Measurements from ENCODE around the gene TSHZ2. TPM values are rescaled to one million over a fixed set of nuclear protein-coding genes. Genes with fewer than 3 reads are reported as not detected.

The TSHZ2 gene
- polyA plus RNA-seq, 1 donor from 2014 or later = 0.73 TPM

DNA sequence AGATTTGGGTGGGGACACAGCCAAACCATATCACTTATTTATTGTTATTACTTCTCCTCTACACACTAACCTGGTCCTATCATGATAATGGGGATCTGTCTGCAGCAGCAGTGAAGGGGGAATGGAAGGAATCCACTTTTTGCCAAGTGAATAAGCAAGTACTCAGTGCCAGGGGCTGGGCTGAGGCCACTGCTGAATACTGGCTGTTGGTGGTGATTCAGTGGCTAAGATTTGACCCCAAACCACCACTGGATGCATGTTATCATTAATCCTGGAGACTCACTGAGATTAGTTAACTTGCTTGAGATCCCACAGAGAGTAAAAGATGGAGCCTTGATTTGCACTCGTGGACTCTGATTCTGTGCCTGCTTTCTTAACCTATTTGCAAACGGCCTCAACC, 127.7 kb downstream of the TSHZ2 start:
- no peaks in the 10 kb centered on the region for H3K27me3 Mint-ChIP-seq
- peaks cover 0 to 5% (median 0%) of the 10 kb centered on the region in 3 donors for H3K9me3 Mint-ChIP-seq
- no peaks in the 10 kb centered on the region for H3K36me3 Mint-ChIP-seq
- H3K4me1 Mint-ChIP-seq = peaks cover 13 to 23% (median 18%) of the 10 kb centered on the region in 3 donors
- H3K4me3 Mint-ChIP-seq = no peak overlapping the region
- H3K27ac Mint-ChIP-seq = no peak overlapping the region

DNA sequence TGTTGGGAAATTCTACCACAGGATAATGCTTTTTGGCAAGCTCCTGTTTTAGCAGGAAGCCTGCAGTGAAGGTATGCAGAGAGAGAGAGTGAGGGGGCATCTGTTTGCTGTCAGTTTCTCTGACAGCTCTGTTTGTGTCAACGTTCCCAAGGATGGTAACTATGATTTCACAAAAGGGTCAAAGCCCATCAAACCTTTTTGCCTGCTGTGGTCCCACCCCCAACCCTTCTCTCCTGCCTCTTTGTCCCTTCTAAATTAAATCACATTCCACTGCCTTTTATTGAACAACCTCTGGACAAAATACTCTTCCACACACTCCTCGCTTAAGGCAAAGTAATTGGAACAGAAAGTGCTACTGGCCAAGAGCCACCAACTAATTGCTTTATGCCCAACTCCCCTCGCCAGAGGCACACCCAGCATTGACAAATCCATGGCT, 128.3 kb downstream of the TSHZ2 start:
- no peaks in the 10 kb centered on the region for H3K27me3 Mint-ChIP-seq
- H3K4me1 Mint-ChIP-seq = peaks cover 13 to 23% (median 18%) of the 10 kb centered on the region in 3 donors
- no peak overlapping the region for H3K27ac Mint-ChIP-seq
- H3K36me3 Mint-ChIP-seq = no peaks in the 10 kb centered on the region
- H3K9me3 Mint-ChIP-seq = peaks cover 0 to 5% (median 0%) of the 10 kb centered on the region in 3 donors
- no peak overlapping the region for H3K4me3 Mint-ChIP-seq

DNA sequence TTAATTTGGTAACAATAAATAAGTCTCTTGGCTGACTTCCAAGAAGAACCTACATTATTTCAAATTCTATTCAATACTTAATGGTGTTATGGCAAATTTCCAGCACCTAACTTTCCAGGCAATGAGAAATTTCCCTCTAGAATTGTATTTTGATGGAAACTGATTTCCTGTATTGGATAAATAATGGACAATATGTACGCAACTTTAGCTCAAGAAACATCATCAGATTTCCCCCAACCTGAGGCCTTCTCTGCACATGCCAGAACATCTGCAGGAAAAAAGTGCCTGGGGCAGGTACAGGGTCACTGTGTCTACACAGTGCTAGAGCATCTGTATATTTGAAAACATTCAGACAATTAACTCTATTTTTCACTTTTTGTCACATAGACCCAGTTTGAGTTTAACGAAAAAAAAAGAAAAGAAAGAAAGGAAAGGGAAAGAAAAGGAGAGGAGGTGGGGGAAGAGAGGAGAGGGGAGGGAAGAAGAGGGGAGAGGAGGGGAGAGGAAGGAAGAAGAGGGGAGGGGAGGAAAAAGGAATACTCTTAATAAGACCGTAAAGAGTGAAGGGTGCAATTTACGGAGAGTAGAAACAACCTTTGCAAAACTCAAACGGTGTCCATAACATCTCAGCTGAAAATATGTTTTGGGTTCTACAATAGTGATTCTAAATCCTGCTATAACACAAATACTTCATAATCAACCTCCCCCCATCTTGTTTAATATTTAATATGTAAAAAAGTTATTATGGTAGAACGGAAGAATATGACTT, 130.0 kb downstream of the TSHZ2 start:
- H3K27ac Mint-ChIP-seq = peak overlapping the region in 1 of 3 donors; percentile 20
- peak overlapping the region in 1 of 4 donors; percentile 17 for H3K4me3 Mint-ChIP-seq
- H3K9me3 Mint-ChIP-seq = peaks cover 0 to 5% (median 0%) of the 10 kb centered on the region in 3 donors
- no peaks in the 10 kb centered on the region for H3K36me3 Mint-ChIP-seq
- no peaks in the 10 kb centered on the region for H3K27me3 Mint-ChIP-seq
- H3K4me1 Mint-ChIP-seq = peaks cover 13 to 23% (median 18%) of the 10 kb centered on the region in 3 donors

DNA sequence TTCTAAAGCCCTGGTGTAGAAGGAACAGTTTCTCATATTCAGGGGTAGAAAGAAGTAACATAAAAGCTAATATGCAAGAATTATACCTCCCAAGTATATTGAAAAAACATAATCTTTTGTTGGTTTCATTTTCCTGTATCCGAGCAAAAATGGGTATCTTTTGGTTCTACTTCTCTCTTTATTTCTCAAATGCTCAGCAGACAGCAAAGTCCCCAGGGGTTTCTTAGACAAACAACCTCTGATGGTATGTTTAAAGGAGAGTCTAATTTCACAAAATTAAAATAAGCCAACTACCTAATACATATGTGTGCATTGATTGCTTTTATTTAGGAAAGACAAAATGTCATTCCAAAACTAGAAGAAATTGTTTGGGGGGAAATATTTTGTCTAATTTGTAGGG, 131.0 kb downstream of the TSHZ2 start:
- peak overlapping the region in 2 of 3 donors; percentile 57 to 76 for H3K27ac Mint-ChIP-seq
- H3K27me3 Mint-ChIP-seq = no peaks in the 10 kb centered on the region
- no peaks in the 10 kb centered on the region for H3K36me3 Mint-ChIP-seq
- peaks cover 0 to 7% (median 0%) of the 10 kb centered on the region in 3 donors for H3K9me3 Mint-ChIP-seq
- peaks cover 13 to 23% (median 18%) of the 10 kb centered on the region in 3 donors for H3K4me1 Mint-ChIP-seq
- peak overlapping the region in 3 of 4 donors; percentile 32 to 68 (median 48) for H3K4me3 Mint-ChIP-seq

DNA sequence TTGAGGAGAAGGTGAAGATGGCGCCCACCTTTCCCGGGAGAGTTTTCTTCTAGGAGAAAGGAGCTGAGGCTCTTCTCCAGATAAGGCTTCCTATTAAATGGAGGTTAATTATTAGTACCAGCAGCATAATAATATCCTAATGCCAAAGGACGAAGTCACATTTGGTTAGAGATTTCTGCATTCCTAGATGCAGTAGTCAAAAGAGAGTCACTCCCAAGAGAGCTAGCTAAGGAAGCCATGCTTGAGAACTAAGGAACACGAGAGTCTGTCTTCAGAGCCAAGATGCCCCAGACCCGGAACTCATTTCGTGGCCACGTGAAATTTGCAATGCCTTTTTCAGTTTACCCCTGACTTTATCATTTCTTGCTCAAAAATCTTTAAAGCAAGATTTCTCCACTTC, 132.7 kb downstream of the TSHZ2 start:
- no peaks in the 10 kb centered on the region for H3K27me3 Mint-ChIP-seq
- H3K36me3 Mint-ChIP-seq = no peaks in the 10 kb centered on the region
- no peak overlapping the region for H3K4me3 Mint-ChIP-seq
- peaks cover 13 to 23% (median 18%) of the 10 kb centered on the region in 3 donors for H3K4me1 Mint-ChIP-seq
- no peak overlapping the region for H3K27ac Mint-ChIP-seq
- H3K9me3 Mint-ChIP-seq = peaks cover 0 to 1% (median 0%) of the 10 kb centered on the region in 3 donors

DNA sequence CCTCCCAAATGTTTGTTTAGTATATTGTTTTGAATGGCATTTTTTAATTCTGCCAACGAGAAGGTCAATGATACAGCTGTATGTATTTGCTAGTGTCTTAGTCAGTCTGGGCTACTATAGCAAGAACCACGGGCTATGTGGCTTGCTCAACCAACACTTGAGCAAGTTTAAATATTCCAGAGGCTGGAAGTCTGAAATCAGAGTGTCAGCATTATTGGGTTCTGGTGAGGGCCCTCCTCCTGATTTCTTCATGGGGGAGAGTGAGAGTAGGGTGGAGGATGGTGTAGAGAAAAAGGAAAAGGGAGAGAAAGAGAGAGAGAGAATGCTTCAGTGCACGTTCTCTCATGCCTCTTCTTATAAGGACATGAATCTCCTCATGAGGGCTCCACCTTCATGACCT, 144.6 kb downstream of the TSHZ2 start:
- no peaks in the 10 kb centered on the region for H3K36me3 Mint-ChIP-seq
- no peak overlapping the region for H3K27ac Mint-ChIP-seq
- H3K4me1 Mint-ChIP-seq = no peaks in the 10 kb centered on the region

DNA sequence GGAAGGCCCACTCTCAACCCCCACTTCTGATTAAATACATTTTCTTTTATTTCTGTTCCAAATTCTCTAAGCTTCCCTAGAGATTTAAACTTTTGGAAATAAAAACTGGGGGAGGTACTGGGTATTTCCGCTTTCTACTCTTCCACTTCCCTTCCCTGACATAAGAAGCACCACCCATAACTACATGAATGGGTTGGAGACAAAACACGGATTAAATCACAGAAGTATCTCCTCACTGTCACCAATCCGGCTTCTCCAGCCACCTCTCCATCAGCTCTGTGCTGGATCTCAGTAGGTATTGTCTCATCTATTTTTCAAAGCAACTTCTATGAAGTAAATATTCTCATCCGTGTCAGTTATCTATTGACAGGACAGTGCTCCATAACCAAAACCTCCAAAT, 150.7 kb downstream of the TSHZ2 start:
- Mint-ChIP-seq H3K27ac (no peak overlapping the region), H3K27me3 (no peaks in the 10 kb centered on the region), H3K4me3 (no peak overlapping the region), H3K4me1 (peaks cover 5 to 8% (median 6%) of the 10 kb centered on the region in 3 donors), H3K36me3 (peaks cover 3% of the 10 kb centered on the region), H3K9me3 (no peaks in the 10 kb centered on the region)

More for the DNA sequence above, 144.6 kb downstream of the TSHZ2 start:
- H3K4me3 Mint-ChIP-seq = no peak overlapping the region
- H3K27me3 Mint-ChIP-seq = no peaks in the 10 kb centered on the region
- H3K9me3 Mint-ChIP-seq = peaks cover 3 to 5% (median 4%) of the 10 kb centered on the region in 3 donors

DNA sequence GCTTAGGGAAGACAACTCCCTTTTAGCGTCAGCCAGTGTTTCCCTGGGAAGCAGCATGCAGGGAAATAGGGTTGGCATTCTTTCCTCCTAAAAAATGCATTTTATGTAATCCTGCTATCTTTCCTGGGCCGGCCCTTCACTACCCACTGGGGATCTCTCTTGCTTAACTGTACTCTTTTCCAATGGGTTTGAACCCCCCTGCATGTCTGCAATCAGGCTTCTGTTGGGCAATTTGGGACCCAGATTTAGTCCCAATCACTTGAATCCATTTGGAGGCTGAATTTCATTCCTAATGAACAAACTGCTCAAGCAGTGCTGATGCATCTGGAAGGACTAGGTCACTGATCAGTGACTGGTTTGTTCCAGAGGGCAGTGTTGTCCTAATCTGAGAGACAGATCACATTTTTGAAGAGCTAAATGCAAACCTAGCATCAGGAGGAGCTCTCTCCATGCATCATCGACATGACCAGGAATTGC, 152.0 kb downstream of the TSHZ2 start:
- H3K36me3 Mint-ChIP-seq = peaks cover 3% of the 10 kb centered on the region
- H3K27me3 Mint-ChIP-seq = no peaks in the 10 kb centered on the region
- peaks cover 5 to 10% (median 6%) of the 10 kb centered on the region in 3 donors for H3K4me1 Mint-ChIP-seq
- H3K4me3 Mint-ChIP-seq = no peak overlapping the region
- H3K27ac Mint-ChIP-seq = no peak overlapping the region
- H3K9me3 Mint-ChIP-seq = no peaks in the 10 kb centered on the region

DNA sequence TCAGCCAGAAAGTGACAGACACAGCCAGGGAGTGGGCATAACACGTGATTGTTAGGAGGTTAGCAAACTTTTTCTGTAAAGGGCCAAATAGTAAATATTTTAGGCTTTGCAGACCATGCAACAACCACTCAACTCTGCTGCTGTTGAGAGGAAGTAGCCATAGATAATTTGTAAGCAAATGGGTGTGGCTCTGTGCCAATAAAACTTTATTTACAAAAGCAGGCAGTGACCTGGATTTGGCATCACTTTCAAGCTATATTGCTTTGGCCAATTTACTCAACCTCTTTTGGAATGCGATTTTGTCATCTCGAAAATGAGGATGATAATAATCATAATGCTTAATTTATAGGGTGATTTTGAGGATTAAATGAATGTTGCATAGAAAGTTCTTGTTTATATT, 152.6 kb downstream of the TSHZ2 start:
- Mint-ChIP-seq H3K27me3 (no peaks in the 10 kb centered on the region), H3K4me1 (peaks cover 5 to 10% (median 6%) of the 10 kb centered on the region in 3 donors), H3K27ac (no peak overlapping the region), H3K9me3 (no peaks in the 10 kb centered on the region), H3K4me3 (no peak overlapping the region), H3K36me3 (peaks cover 3% of the 10 kb centered on the region)

DNA sequence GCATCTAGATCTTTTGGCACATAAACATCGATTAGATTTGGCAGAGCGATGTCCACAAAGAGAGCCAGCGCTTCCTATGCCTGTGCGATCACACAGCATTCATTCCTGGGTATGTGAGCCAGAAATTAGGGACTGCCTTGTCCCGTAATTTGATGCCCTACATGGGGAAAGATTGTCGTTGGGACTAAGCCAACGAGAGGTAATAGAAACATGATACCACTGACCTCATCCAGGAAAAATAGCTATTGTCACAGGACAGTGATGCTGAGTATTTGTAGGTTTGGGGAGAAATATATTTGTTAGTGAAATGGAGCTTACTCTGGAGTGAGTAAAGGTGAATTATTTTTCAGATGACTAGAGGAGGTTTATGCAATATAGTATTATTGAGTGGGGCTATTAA, 154.0 kb downstream of the TSHZ2 start:
- H3K9me3 Mint-ChIP-seq = no peaks in the 10 kb centered on the region
- no peak overlapping the region for H3K27ac Mint-ChIP-seq
- H3K4me3 Mint-ChIP-seq = no peak overlapping the region
- no peaks in the 10 kb centered on the region for H3K27me3 Mint-ChIP-seq
- H3K4me1 Mint-ChIP-seq = peaks cover 5 to 10% (median 6%) of the 10 kb centered on the region in 3 donors
- peaks cover 3% of the 10 kb centered on the region for H3K36me3 Mint-ChIP-seq

DNA sequence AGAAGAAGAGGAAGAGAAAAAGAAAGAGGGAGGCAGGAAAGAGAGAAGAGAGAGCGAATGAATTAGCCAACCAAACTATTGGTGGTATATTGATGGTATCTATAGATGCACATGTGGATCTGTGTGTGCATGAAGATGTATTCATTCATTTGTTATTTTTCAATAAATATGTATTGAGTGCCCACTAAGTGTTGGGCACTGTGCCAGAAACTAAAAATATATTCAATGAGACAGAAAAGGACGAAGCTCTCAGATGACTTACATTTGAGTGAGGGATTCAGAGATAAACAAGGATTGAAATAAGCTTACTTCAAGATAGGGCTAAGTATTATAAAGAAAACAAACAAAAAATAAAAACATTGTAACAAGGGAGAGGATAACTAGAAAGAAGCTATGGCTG, 154.9 kb downstream of the TSHZ2 start:
- Mint-ChIP-seq H3K4me3 (no peak overlapping the region), H3K4me1 (peaks cover 5 to 10% (median 6%) of the 10 kb centered on the region in 3 donors), H3K27ac (no peak overlapping the region), H3K27me3 (no peaks in the 10 kb centered on the region), H3K9me3 (no peaks in the 10 kb centered on the region), H3K36me3 (peaks cover 3% of the 10 kb centered on the region)

DNA sequence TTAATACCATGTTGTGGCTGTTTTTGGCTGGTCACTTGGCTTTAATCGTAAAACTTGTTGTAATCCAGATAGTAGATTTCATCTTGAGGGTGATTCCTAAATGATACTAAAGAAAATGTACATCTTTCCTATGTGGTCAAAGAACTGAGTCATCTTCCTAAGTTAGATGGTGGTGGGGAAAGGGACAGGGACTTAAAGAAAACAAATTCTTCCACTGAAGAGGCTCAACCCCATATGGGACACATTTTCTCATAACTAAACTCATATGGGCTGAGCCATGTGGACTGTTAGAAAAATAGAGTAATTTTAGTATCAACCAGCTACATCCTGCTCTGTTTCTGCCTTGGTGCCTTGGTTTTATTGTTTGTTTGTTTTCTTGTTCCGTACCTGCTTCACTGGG, 155.8 kb downstream of the TSHZ2 start:
- H3K36me3 Mint-ChIP-seq = peaks cover 3% of the 10 kb centered on the region
- no peak overlapping the region for H3K27ac Mint-ChIP-seq
- H3K27me3 Mint-ChIP-seq = no peaks in the 10 kb centered on the region
- no peaks in the 10 kb centered on the region for H3K9me3 Mint-ChIP-seq
- H3K4me1 Mint-ChIP-seq = peaks cover 2 to 7% (median 3%) of the 10 kb centered on the region in 3 donors
- H3K4me3 Mint-ChIP-seq = no peak overlapping the region

DNA sequence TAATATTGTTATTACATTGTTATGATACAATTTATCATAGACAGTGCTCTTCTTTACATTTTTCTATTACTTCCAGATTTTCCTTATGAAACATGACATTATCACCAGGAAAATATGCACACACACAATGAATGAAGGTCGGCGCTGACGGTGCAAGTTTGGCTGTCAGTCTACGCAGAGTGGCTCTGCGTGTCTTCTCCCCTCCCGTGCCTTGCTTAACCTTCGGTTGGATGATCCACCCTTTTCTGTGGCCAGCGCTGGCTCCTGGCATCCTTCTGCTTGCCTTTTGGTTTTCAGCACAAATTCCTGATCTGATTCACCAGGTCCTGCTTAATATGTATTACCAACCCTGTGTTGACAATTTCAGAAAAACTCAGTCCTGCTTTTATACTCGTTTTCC, 157.4 kb downstream of the TSHZ2 start:
- Mint-ChIP-seq H3K27ac (no peak overlapping the region), H3K4me1 (peaks cover 0 to 6% (median 0%) of the 10 kb centered on the region in 3 donors), H3K9me3 (no peaks in the 10 kb centered on the region), H3K36me3 (peaks cover 3% of the 10 kb centered on the region), H3K4me3 (no peak overlapping the region), H3K27me3 (no peaks in the 10 kb centered on the region)

DNA sequence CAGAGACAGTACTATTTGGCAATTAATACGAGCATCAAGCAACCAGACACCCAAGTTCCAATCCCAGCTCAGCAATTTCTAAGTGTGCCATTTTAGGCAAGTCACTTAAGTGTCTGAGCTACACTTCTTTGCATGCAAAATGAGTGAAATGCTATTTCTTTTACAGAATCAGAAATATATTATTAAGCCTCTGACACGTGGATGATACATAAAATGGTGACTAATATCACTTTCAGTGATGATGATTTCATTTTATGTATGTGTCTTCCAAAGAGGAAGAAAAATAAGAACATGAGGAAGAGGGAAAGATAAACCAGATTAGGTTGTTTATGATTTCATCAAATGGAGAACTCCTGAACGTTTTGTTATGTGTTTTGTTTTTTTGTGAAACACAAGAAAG, 158.6 kb downstream of the TSHZ2 start:
- peaks cover 3% of the 10 kb centered on the region for H3K36me3 Mint-ChIP-seq
- H3K27me3 Mint-ChIP-seq = no peaks in the 10 kb centered on the region
- no peak overlapping the region for H3K4me3 Mint-ChIP-seq
- H3K27ac Mint-ChIP-seq = no peak overlapping the region
- H3K9me3 Mint-ChIP-seq = no peaks in the 10 kb centered on the region
- H3K4me1 Mint-ChIP-seq = peaks cover 0 to 6% (median 0%) of the 10 kb centered on the region in 3 donors

DNA sequence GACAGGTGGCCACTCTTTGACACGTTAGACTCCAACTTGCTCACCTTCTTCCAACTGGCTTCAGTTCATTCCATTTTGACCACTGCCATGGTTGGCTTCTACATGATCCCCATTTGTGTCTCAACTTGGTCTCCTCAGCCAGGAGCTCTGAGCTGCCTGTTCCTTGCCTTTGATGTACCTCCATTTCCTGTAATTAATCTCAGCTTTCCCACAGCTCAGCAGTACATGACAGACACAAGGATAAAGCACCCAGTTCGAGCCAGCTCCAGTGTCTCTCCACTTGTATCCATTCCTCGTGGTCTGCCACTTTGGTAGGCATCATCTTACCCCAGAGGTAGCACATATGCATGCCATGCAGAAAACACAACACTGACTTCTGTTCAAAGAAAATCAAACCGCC, 161.0 kb downstream of the TSHZ2 start:
- Mint-ChIP-seq H3K4me3 (no peak overlapping the region), H3K4me1 (no peaks in the 10 kb centered on the region), H3K27me3 (no peaks in the 10 kb centered on the region), H3K27ac (peak overlapping the region in 1 of 3 donors; percentile 12), H3K9me3 (no peaks in the 10 kb centered on the region), H3K36me3 (no peaks in the 10 kb centered on the region)

DNA sequence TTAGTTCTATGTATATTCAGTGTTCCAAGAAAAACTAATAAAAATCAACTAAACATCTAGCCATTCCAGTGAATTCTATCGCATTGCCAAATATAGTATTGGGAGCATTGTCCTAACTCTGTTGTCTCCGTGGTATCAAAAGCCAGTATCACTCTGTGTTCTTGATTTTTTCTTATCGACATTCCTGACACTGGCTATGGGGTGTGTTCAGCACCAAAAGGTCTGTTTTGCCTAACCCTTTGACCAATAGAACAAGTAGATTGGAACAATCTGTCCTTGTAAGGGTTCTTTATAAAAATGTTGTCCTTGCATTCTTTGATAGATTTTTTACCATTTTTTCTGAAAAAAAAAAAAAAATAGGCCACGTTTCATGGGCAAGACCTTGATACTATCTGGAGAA, 161.5 kb downstream of the TSHZ2 start:
- Mint-ChIP-seq H3K36me3 (no peaks in the 10 kb centered on the region), H3K4me3 (no peak overlapping the region), H3K9me3 (no peaks in the 10 kb centered on the region), H3K4me1 (no peaks in the 10 kb centered on the region), H3K27ac (no peak overlapping the region), H3K27me3 (no peaks in the 10 kb centered on the region)
